HG02884 (cell line): ENCODE measurements around the gene WDR89.
A peak's percentile ranks its signal among the peaks of the same experiment; 100 is the strongest.
"Not testable (repeated sequence)": the region's sequence is repeated elsewhere in the genome, so short reads cannot be mapped to it uniquely, and the experiment has no call there.

Experiments used
- ATAC-seq: cut with Tn5 transposase; IDR thresholded peaks from one replicate; pipeline ENCODE4 v1.9.1; 2021; ENCODE audit warnings: mild to moderate bottlenecking, moderate library complexity; ENCODE audit not compliant: unreplicated experiment

The WDR89 gene, protein sequence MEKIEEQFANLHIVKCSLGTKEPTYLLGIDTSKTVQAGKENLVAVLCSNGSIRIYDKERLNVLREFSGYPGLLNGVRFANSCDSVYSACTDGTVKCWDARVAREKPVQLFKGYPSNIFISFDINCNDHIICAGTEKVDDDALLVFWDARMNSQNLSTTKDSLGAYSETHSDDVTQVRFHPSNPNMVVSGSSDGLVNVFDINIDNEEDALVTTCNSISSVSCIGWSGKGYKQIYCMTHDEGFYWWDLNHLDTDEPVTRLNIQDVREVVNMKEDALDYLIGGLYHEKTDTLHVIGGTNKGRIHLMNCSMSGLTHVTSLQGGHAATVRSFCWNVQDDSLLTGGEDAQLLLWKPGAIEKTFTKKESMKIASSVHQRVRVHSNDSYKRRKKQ

GRCh38 chr14:63641473-63642228 lies at the start of gene WDR89:
Gene WDR89, minus strand, starts transcription at chr14:63641871. Its CDS starts 41,929 bp downstream, at chr14:63599942.
- ATAC-seq = peak; percentile 89

GRCh38 chr14:63689132-63689531 lies 47.5 kb upstream of the WDR89 start:
- no peak for ATAC-seq

GRCh38 chr14:63686926-63687325 lies 45.3 kb upstream of the WDR89 start:
- no peak for ATAC-seq

DNA sequence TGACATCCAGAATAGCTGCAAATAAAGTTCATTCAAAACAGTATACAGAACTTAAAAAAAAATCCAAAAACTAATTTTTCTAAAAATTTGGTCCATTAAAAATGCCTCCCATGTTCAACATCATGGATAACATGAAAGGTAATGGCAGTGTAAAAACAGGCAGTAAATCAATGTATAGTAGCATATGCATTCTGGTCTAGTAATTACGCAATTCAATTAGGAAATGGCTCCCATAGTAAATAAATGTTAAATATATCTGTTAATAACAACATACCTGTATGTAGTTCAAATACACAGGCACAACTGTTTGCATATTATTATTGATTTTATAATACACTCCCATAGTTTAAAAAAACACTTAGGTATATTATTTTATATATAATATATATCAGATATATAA lies 43.7 kb upstream of the WDR89 start:
- ATAC-seq = no peak

DNA sequence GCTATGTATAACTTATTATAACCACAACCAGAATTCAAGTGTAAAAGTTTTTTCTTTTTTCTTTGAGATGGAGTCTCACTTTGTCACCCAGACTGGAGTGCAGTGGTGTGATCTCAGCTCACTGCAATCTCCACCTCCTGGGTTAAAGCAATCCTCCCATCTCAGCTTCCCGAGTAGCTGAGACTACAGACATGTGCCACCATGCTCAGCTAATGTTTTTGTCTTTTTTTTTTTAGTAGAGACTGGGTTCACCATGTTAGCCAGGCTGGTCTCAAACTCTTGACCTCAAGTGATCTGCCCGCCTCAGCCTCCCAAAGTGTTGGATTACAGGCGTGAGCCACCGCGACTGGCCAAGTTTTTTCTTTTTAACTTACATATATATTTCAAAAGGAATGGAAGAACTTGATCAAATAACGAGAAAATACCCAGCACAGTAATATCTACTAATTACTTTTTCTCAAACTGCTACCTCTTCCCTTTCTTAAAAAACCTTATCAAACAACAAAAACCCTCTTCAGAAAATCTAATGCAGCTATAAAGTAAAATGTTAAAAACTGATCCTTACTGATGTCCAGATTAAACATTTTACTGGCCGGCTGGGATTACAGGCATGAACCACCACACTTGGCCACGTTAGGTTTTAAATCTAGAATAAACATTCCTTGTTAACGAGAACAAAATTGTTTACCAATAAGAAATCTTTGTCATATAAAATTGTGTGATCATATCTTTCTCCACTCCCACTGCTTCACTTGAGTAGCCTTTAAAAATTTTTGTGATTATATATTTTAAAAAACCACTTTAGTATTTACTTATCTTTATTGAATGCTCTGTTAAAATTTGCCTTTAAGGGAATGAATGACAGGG lies 41.3 kb upstream of the WDR89 start:
- ATAC-seq = no peak

DNA sequence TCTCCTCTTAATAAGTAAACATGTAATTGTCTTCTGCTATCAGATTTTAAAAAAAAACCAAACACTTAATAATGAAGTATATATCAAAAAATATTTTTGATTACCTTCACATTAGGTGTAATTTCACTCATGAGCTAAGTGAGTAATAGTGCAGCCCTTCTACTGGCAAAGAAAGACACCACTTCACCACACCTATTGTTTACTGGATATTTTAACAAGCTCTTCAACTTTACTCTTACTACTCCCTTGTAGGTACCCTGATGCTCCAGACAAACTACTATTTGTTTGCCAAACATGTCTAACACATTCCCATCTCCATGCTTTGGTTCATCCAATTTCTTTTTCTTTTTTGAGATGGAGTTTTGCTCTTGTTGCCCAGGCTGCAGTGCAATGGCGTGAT lies 36.9 kb upstream of the WDR89 start:
- no peak for ATAC-seq

DNA sequence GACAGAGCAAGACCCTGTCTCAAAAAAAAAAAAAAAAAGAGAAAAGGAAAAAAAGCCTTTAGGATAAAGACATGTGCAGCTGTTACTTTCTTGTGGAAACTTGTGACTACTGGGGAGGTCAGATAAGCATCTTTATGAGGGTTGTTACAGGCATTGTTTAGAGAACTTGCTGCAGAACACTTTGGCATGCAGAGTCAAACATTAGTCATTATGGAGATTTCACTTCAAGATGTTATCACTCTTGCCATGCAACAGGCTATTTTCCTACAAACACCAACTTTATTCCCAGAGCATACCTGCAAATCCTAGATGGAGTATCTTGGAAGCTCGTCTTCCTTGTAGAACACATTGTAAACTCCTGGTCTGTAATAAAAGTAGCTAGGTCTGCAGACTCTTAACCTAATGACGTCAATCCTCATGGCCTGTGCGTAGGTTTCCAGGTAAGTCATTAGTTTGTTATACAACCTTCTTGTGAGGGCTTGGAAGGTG lies 36.3 kb upstream of the WDR89 start:
- no peak for ATAC-seq

- ATAC-seq = no peak
These were observed 34.9 kb upstream of the WDR89 start for GRCh38 chr14:63676615-63677014.

GRCh38 chr14:63673886-63674497 lies 32.3 kb upstream of the WDR89 start:
- no peak for ATAC-seq

GRCh38 chr14:63673255-63673654 lies 31.6 kb upstream of the WDR89 start:
- no peak for ATAC-seq

DNA sequence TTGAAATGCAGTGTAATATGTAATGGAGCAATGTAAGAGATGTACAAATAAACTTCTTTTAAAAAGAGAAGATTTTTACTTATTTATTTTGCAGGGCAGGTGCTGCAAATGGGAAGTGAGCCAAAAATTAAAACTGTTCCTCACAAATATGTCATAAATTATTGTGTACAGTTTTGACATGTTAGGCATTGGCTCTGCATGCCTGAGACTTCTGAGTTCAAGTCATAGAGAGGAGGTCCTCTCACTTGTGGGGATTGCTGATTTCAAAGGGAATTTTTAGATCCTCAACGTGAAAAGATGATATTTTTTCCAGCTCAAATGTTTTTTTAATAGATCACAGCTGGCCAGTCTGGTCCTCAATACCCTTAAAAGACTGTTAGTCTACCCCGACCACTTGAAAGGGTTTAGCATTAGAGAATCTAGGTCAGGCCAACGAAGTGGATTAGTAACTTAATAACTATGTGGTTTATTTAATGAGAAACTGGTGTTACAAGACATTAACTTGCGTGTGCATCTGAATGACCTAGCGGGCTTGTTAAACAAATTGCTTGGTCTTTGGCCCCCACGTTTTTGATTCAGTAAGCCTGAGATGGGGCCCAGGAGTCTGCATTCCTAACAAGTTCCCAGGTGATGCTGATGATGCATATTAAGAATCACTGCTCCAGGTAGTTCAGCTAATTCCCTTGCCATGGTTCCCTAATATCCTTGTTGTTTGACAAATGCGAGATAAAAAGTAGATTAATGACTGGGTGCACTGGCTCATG lies 30.9 kb upstream of the WDR89 start:
- ATAC-seq = no peak

- no peak for ATAC-seq
These were observed 30.3 kb upstream of the WDR89 start for GRCh38 chr14:63671987-63672386.

GRCh38 chr14:63670692-63671091 lies 29.0 kb upstream of the WDR89 start:
- ATAC-seq = no peak

GRCh38 chr14:63666335-63666734 lies 24.7 kb upstream of the WDR89 start:
- no peak for ATAC-seq

- no peak for ATAC-seq
These were observed 22.0 kb upstream of the WDR89 start for GRCh38 chr14:63663428-63664341.

DNA sequence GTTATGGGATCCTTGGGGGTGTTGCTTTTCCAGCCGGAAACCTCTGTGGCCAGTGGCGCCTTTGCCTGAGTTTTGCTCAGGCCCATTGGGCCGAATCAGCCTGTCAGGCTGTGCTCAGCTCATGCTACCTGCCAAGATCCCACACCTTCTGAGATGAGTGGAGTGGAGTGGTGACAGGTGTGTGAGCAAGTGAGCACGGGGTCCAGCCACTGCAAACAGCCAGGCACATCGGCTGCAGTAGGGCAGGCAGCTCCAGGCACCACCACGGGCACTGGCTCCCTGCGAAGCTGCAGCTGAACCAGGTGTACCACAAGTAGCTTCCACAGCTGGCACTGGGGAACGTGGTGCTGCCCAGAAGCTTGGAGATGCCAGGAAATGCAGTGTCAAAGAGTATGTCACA lies 21.1 kb upstream of the WDR89 start:
- no peak for ATAC-seq

DNA sequence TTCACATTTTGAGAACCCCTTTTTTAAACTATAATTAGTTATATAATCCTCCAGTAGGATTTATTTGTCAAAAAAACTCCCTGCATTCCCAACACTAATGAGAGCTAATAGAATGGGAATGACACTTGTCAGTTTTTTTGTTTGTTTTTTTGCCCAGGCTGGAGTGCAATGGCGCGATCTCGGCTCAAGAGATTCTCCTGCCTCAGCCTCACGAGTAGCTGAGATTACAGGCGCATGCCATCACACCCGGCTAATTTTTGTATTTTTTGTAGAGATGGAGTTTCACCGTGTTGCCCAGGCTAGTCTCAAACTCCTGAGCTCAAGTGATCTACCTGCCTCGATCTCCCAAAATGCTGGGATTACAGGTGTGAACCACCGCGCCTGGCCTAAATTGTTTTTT lies 20.2 kb upstream of the WDR89 start:
- ATAC-seq = not testable (repeated sequence)

DNA sequence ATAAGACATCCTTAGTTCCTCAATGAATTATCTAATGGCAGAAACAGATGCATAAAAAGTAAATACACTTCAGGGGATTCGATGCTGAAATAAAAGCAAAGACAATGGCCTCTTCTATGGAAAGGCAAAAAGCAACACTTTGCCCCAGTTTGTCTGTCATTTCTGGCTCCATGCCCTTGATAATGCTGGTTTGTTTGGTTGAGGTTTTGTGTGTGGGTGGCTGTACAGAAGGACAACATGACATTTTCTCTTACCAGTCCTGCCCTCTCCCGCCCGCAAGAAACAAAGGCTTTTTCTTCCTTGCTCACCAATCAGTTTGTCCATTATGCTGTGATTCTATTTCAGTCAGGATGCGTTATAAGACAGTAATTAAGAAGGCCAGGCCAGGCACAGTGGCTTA lies 18.1 kb upstream of the WDR89 start:
- ATAC-seq = no peak

DNA sequence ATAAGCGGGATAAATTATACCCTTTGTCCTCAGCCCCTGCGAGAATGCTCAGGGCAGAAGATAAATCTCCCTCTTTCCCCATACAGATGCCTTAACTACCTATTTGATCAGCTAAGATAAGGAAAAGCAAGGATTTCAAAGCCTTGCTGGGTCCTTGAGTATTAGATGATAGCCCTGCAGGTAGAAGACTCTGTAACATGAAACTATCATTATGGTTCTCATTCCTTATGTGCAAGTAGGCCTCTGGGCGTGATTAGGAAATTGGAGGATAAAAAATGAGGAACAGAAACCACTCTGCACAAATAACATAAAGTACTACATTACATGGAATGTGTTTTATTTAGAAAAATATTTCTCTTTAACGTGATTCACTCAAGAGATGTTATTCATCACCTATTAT lies 14.5 kb upstream of the WDR89 start:
- no peak for ATAC-seq
